Measurements from ENCODE around the gene DSCAML1. TPM values are rescaled to one million over a fixed set of nuclear protein-coding genes. Genes with fewer than 3 reads are reported as not detected.

DSCAML1 gene
- total and polyA plus RNA-seq, 10 of the 15 experiments (the other 5 are each of a cell fraction or from before 2014, with no cell fraction given) = 0.03 to 0.18 (median 0.06) TPM; not detected in 1

- Histone ChIP-seq H3K36me3 (ENCODE audit: control insufficient read depth in 2 of 2, insufficient read depth in 2 of 2, low read length in 1 of 2) (no peaks in the 10 kb centered on the region), H3K4me1 (ENCODE audit: control insufficient read depth, insufficient read depth, low read length) (no peaks in the 10 kb centered on the region), H3K4me3 (no peak overlapping the region), H3K9ac (ENCODE audit: control insufficient read depth, insufficient read depth, low read length) (no peak overlapping the region), H3K4me2 (ENCODE audit: control insufficient read depth, insufficient read depth) (no peak overlapping the region), H2AFZ (ENCODE audit: control insufficient read depth, low read depth, low read length) (no peak overlapping the region), H4K20me1 (ENCODE audit: control insufficient read depth, insufficient read depth) (no peaks in the 10 kb centered on the region), H3K27me3 (replicated peaks in 1 of 2; ENCODE audit: control insufficient read depth in 2 of 2, insufficient read depth in 2 of 2, low read length in 1 of 2) (peaks cover 0 to 1% of the 10 kb centered on the region in 2 experiments; a peak in 2 of 4 replicates), H3K9me3 (replicated peaks; ENCODE audit: control insufficient read depth, insufficient read depth, low read length) (no peaks in the 10 kb centered on the region), H3K27ac (ENCODE audit: control insufficient read depth, insufficient read depth) (no peak overlapping the region), H3K79me2 (ENCODE audit: control insufficient read depth, insufficient read depth, low read length) (no peaks in the 10 kb centered on the region)
- TF ChIP-seq IKZF1 (conservative IDR thresholded peaks at IDR 0.05) = 0 out of 2 replicates have a peak, but pooled peaks have one; percentile 14
- no peak for TF ChIP-seq ASH2L (IDR thresholded peaks at IDR 0.05; ENCODE audit: borderline replicate concordance, low read depth)
- TF ChIP-seq ETV6 (conservative IDR thresholded peaks at IDR 0.05 in 1 of 2, IDR thresholded peaks at IDR 0.05 in 1 of 2; ENCODE audit: borderline replicate concordance in 1 of 2, low read depth in 1 of 2) = no peak
- TF ChIP-seq MLLT1 (IDR thresholded peaks at IDR 0.05) = no peak
- CTCF ChIA-PET = no interaction called here
- FAIRE-seq = no peak
- DNase-seq (ENCODE audit: low read depth, low spot score) = no peak
- no peak for ATAC-seq
- POLR2A ChIA-PET = no interaction called here
- RAD21 ChIA-PET (ENCODE audit: unreplicated experiment) = no interaction called here
- 32% methylated on average over 6 of the region's 6 CpGs for WGBS (ENCODE audit: insufficient coverage, insufficient replicate concordance, low lambda C conversion rate, missing lambda C conversion rate)
- intact Hi-C loops (cut with micrococcal nuclease; ENCODE audit: unreplicated experiment) = no loop called here
- SMC1A ChIA-PET (ENCODE audit: uncharacterized antibody, unreplicated experiment) = no interaction called here
- BruUV-seq (replicated peaks) = no TSS peak
- in situ Hi-C loops (cut with MboI) = no loop called here
Observed at GRCh38 chr11:117733316-117733715, 63.7 kb downstream of the DSCAML1 start.

GRCh38 chr11:117731722-117732290 lies 65.2 kb downstream of the DSCAML1 start:
- Histone ChIP-seq H3K27ac (ENCODE audit: control insufficient read depth, insufficient read depth) (no peak overlapping the region), H3K79me2 (ENCODE audit: control insufficient read depth, insufficient read depth, low read length) (no peaks in the 10 kb centered on the region), H3K9ac (ENCODE audit: control insufficient read depth, insufficient read depth, low read length) (no peak overlapping the region), H4K20me1 (ENCODE audit: control insufficient read depth, insufficient read depth) (no peaks in the 10 kb centered on the region), H3K36me3 (ENCODE audit: control insufficient read depth in 2 of 2, insufficient read depth in 2 of 2, low read length in 1 of 2) (no peaks in the 10 kb centered on the region), H3K27me3 (replicated peaks in 1 of 2; ENCODE audit: control insufficient read depth in 2 of 2, insufficient read depth in 2 of 2, low read length in 1 of 2) (peaks cover 1 to 4% of the 10 kb centered on the region in 2 experiments; a peak in 3 of 4 replicates), H3K4me1 (ENCODE audit: control insufficient read depth, insufficient read depth, low read length) (no peaks in the 10 kb centered on the region), H2AFZ (ENCODE audit: control insufficient read depth, low read depth, low read length) (no peak overlapping the region), H3K4me2 (ENCODE audit: control insufficient read depth, insufficient read depth) (no peak overlapping the region), H3K4me3 (no peak overlapping the region), H3K9me3 (replicated peaks; ENCODE audit: control insufficient read depth, insufficient read depth, low read length) (no peaks in the 10 kb centered on the region)
- FAIRE-seq = no peak
- intact Hi-C loops (cut with micrococcal nuclease; ENCODE audit: unreplicated experiment) = no loop called here
- TF ChIP-seq RBBP5 (conservative IDR thresholded peaks at IDR 0.05) (no peak), CHD1 (IDR thresholded peaks at IDR 0.05; ENCODE audit: low read depth, low read length) (no peak), FOXM1 (IDR thresholded peaks at IDR 0.05; ENCODE audit: low read depth, low read length) (no peak), ETV6 (conservative IDR thresholded peaks at IDR 0.05 in 1 of 2, IDR thresholded peaks at IDR 0.05 in 1 of 2; ENCODE audit: borderline replicate concordance in 1 of 2, low read depth in 1 of 2) (no peak), BHLHE40 (IDR thresholded peaks at IDR 0.05; ENCODE audit: borderline replicate concordance in 1 of 2, low read depth in 2 of 2, low read length in 1 of 2) (no peak), CREM (IDR thresholded peaks at IDR 0.05; ENCODE audit: low read depth) (no peak), NFIC (IDR thresholded peaks at IDR 0.05; ENCODE audit: low read depth, low read length) (no peak), GABPA (IDR thresholded peaks at IDR 0.05; ENCODE audit: low read depth) (no peak), NFYB (IDR thresholded peaks at IDR 0.05; ENCODE audit: insufficient read depth, low read depth, low read length) (no peak), PML (IDR thresholded peaks at IDR 0.05; ENCODE audit: low read length) (no peak), MAX (IDR thresholded peaks at IDR 0.05; ENCODE audit: low read depth, low read length) (no peak), GATAD2B (conservative IDR thresholded peaks at IDR 0.05; ENCODE audit: low read depth) (no peak), POLR2AphosphoS2 (IDR thresholded peaks at IDR 0.05; ENCODE audit: low read depth, low read length) (no peak)
- SMC1A ChIA-PET (ENCODE audit: uncharacterized antibody, unreplicated experiment) = interaction anchor here (0.5 to 1.6 kb wide), 4 partner anchors 13 to 411 kb away, joined by 3 read pairs; no protein-coding TSS in a partner anchor
- ATAC-seq = no peak
- in situ Hi-C loops (cut with MboI) = no loop called here
- POLR2A ChIA-PET = no interaction called here
- no TSS peak for BruUV-seq (replicated peaks)
- DNase-seq (ENCODE audit: low read depth, low spot score) = no peak
- CTCF ChIA-PET = interaction anchor here (0.6 to 1.1 kb wide), 3 partner anchors 20 to 140 kb away, joined by 3 read pairs; no protein-coding TSS in a partner anchor
- 0% methylated on average over 2 of the region's 2 CpGs for WGBS (ENCODE audit: insufficient coverage, insufficient replicate concordance, low lambda C conversion rate, missing lambda C conversion rate)
- RAD21 ChIA-PET (ENCODE audit: unreplicated experiment) = interaction anchor here (0.7 to 1.5 kb wide), 2 partner anchors 9 to 73 kb away, joined by 3 to 6 read pairs; no protein-coding TSS in a partner anchor

Data from GM12878 (cell line).